Neural crest cell (in vitro differentiated cells): ENCODE measurements around the gene GCK. TPM values are rescaled to one million over a fixed set of nuclear protein-coding genes. Genes with fewer than 3 reads are reported as not detected.

ENCODE experiments used
- DNase-seq: peaks from one replicate; pipeline ENCODE4 v3.0.0; 2021; ENCODE audit warnings: low read depth, mixed read lengths, low spot score
- H3K27ac Mint-ChIP-seq: one replicate; pipeline ENCODE4 v1.8.0; 2021; ENCODE audit warnings: mild to moderate bottlenecking, mixed read lengths; ENCODE audit not compliant: unreplicated experiment
- H3K27me3 Mint-ChIP-seq: 2 replicates; pipeline ENCODE4 v1.8.0; 2021; ENCODE audit warnings: low read depth, mild to moderate bottlenecking, mixed read lengths
- H3K36me3 Mint-ChIP-seq: 2 replicates; pipeline ENCODE4 v1.8.0; 2021; ENCODE audit warnings: low read depth, mild to moderate bottlenecking, mixed read lengths
- H3K4me1 Mint-ChIP-seq: 2 replicates; pipeline ENCODE4 v1.8.0; 2021; ENCODE audit warnings: mixed read lengths
- H3K4me3 Mint-ChIP-seq: one replicate; pipeline ENCODE4 v1.8.0; 2021; ENCODE audit warnings: mild to moderate bottlenecking, mixed read lengths
- H3K9me3 Mint-ChIP-seq: 2 replicates; pipeline ENCODE4 v1.8.0; 2021; ENCODE audit warnings: mixed read lengths
- CTCF ChIP-seq: fragments of 200-600 bp; sonication (generic); conservative IDR thresholded peaks from 2 replicates; pipeline ENCODE4 v1.5.0; 2021; ENCODE audit warnings: antibody characterized with exemption, mild to moderate bottlenecking
- total RNA-seq: library from RNA; stranded (reverse); gene quantifications from 2 replicates; pipeline ENCODE4 v1.2.1, GENCODE V29; 2021

The GCK gene
- total RNA-seq, 1 donor from 2014 or later, result 0.42 TPM

GRCh38 chr7:44150466-44150832 lies 38.8 kb downstream of the GCK start:
- H3K27me3 Mint-ChIP-seq, result peaks cover 13% of the 10 kb centered on the region
- H3K36me3 Mint-ChIP-seq, result no peaks in the 10 kb centered on the region
- no peak overlapping the region for H3K27ac Mint-ChIP-seq
- no peak for DNase-seq
- TF ChIP-seq CTCF, result no peak
- H3K4me1 Mint-ChIP-seq, result peaks cover 3% of the 10 kb centered on the region
- H3K9me3 Mint-ChIP-seq, result no peaks in the 10 kb centered on the region
- no peak overlapping the region for H3K4me3 Mint-ChIP-seq

GRCh38 chr7:44149571-44150465 lies 39.4 kb downstream of the GCK start:
- peak overlapping the region; percentile 29 for H3K27ac Mint-ChIP-seq
- no peaks in the 10 kb centered on the region for H3K9me3 Mint-ChIP-seq
- no peak overlapping the region for H3K4me3 Mint-ChIP-seq
- peaks cover 3% of the 10 kb centered on the region for H3K4me1 Mint-ChIP-seq
- no peak for TF ChIP-seq CTCF
- H3K27me3 Mint-ChIP-seq, result peaks cover 19% of the 10 kb centered on the region
- no peak for DNase-seq
- no peaks in the 10 kb centered on the region for H3K36me3 Mint-ChIP-seq

- H3K36me3 Mint-ChIP-seq, result no peaks in the 10 kb centered on the region
- H3K27me3 Mint-ChIP-seq, result peaks cover 25% of the 10 kb centered on the region
- no peak for TF ChIP-seq CTCF
- peaks cover 3% of the 10 kb centered on the region for H3K4me1 Mint-ChIP-seq
- no peak overlapping the region for H3K4me3 Mint-ChIP-seq
- H3K9me3 Mint-ChIP-seq, result no peaks in the 10 kb centered on the region
- no peak for DNase-seq
- no peak overlapping the region for H3K27ac Mint-ChIP-seq
These were observed 40.2 kb downstream of the GCK start for GRCh38 chr7:44148961-44149536.

GRCh38 chr7:44148166-44148565 lies 41.1 kb downstream of the GCK start:
- H3K4me3 Mint-ChIP-seq, result no peak overlapping the region
- no peaks in the 10 kb centered on the region for H3K36me3 Mint-ChIP-seq
- H3K4me1 Mint-ChIP-seq, result peaks cover 3% of the 10 kb centered on the region
- H3K9me3 Mint-ChIP-seq, result no peaks in the 10 kb centered on the region
- H3K27me3 Mint-ChIP-seq, result peaks cover 34% of the 10 kb centered on the region
- no peak overlapping the region for H3K27ac Mint-ChIP-seq
- no peak for DNase-seq
- TF ChIP-seq CTCF, result no peak

GRCh38 chr7:44147026-44147991 lies 41.9 kb downstream of the GCK start:
- no peak for DNase-seq
- Mint-ChIP-seq H3K27me3 (peaks cover 34% of the 10 kb centered on the region), H3K27ac (no peak overlapping the region)

More at GRCh38 chr7:44147026-44147991, 41.9 kb downstream of the GCK start:
- Mint-ChIP-seq H3K36me3 (no peaks in the 10 kb centered on the region), H3K4me1 (peaks cover 3% of the 10 kb centered on the region), H3K4me3 (no peak overlapping the region), H3K9me3 (no peaks in the 10 kb centered on the region)
- TF ChIP-seq CTCF, result no peak
